HG03280 (cell line): ENCODE measurements around the gene DIS3.
"Not testable (repeated sequence)": the region's sequence is repeated elsewhere in the genome, so short reads cannot be mapped to it uniquely, and the experiment has no call there.

ENCODE experiments used
- ATAC-seq: cut with Tn5 transposase; IDR thresholded peaks from one replicate; pipeline ENCODE4 v1.9.1; 2021; ENCODE audit warnings: mild to moderate bottlenecking, moderate library complexity; ENCODE audit not compliant: unreplicated experiment

Gene DIS3, protein sequence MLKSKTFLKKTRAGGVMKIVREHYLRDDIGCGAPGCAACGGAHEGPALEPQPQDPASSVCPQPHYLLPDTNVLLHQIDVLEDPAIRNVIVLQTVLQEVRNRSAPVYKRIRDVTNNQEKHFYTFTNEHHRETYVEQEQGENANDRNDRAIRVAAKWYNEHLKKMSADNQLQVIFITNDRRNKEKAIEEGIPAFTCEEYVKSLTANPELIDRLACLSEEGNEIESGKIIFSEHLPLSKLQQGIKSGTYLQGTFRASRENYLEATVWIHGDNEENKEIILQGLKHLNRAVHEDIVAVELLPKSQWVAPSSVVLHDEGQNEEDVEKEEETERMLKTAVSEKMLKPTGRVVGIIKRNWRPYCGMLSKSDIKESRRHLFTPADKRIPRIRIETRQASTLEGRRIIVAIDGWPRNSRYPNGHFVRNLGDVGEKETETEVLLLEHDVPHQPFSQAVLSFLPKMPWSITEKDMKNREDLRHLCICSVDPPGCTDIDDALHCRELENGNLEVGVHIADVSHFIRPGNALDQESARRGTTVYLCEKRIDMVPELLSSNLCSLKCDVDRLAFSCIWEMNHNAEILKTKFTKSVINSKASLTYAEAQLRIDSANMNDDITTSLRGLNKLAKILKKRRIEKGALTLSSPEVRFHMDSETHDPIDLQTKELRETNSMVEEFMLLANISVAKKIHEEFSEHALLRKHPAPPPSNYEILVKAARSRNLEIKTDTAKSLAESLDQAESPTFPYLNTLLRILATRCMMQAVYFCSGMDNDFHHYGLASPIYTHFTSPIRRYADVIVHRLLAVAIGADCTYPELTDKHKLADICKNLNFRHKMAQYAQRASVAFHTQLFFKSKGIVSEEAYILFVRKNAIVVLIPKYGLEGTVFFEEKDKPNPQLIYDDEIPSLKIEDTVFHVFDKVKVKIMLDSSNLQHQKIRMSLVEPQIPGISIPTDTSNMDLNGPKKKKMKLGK

DNA sequence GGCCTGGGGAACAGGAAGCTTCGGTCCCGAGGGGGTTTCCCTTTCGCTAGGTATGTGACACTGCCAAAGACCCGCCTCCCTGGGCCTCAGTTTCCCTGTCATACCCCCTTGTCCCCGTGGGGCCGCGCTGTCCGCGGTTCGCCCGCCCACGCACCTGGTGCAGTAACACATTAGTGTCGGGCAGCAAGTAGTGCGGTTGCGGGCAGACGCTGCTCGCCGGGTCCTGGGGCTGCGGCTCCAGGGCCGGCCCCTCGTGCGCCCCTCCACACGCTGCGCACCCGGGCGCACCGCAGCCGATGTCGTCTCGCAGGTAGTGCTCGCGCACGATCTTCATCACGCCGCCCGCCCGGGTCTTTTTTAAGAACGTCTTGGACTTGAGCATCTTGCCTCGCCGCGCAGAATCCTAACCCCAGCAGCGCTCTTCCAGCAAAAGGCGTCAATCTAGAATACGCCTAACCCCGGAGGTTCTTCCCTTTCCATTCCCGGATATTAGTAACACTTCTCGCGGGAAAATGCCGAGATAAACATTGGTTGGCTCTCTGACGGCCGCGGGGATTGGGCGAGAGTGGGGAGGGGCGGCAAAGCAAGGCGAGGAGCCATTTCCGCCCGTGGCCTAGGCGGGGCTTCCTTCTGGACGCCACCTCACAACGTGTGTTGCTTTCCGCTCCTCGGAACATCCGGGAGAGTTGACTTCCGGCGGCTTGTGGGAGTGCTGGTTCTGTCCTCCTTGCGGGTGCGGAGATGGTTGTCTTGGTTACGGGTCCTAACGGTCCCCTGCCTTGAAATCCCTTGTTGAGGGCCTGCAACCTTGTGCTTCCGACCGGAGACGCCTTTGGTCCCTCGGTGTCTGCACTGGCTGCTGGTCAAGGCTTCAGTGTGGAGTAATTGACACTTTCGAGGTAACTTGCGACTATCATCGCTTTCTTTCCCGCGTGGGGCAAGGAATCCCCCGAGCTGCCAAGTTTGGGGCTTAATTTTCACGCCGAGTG lies at the start of gene DIS3, which contains the start of gene PIBF1:
DIS3 (minus strand) TSS at position 450 of the 989 bp plus-strand sequence; CDS start at position 382, 68 bp downstream.
PIBF1 (plus strand) TSS at position 683 of the 989 bp plus-strand sequence. CDS start 1,337 bp downstream, outside the sequence.
- peak; percentile 98 for ATAC-seq

- no peak for ATAC-seq
These were observed 42.0 kb upstream of the DIS3 start for GRCh38 chr13:72823724-72824123.

DNA sequence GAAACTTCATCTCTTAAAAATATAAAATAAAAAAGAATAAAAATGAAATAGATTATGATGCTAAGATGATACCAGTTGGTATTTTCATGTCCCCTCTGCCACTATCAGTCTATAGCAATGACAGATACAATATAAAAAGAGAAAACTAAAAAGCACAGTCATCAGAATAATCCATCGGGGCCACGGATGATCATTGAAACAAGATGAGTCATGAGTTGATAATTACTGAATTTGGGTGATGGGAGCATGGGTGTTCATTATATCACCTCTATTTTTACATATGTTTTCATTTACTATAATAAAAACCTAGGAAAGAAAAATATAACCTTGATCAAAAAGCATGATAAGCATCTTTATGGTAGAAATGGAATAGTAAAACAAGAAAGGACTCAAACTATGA lies 41.4 kb upstream of the DIS3 start:
- ATAC-seq, result no peak

DNA sequence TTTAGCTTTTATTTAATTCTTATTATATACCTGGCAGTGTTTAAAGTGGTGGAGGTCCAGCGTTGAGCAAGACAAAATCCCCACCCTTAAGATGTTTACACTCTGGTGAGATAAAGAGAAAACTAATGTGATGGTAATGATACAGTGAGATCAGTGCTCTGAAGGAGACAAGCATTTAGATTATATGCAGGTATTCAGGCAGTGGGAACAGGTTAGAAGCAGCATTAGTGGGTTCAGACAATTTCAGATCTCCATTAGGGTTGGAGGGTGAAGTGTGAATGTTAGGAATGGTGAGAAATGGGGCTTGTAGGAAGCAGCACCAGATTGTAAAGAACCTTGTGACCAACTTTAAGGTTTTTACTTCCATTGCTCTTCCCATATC lies 39.2 kb upstream of the DIS3 start:
- no peak for ATAC-seq

- no peak for ATAC-seq
These were observed 38.6 kb upstream of the DIS3 start for GRCh38 chr13:72820156-72820897.

DNA sequence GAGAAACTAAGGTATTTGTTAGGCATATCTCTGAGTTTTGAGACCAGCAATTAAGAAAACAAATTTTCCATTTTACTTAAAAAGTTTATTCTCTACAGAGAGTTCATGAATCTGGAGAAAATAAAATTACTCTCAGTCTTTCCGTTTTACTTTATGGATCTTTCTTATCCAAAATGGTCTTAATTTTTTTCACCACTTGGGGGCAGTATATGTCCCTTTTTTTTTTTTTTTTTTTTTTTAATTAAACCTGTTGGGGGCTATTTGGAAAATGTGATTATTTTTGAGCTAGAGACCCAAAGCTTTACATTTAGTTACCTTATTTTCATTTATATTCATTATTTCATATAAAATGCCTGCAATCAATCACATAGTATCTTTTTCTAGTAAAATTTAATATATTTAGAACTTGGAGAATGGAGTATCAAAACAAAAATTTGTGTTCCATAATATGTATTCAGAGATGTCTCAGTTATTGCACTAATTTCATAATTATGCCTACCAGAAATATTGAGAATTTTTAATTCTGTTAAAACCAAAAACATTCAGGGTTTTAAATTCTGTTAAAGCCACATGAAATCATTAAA lies 27.3 kb upstream of the DIS3 start:
- ATAC-seq, result no peak

DNA sequence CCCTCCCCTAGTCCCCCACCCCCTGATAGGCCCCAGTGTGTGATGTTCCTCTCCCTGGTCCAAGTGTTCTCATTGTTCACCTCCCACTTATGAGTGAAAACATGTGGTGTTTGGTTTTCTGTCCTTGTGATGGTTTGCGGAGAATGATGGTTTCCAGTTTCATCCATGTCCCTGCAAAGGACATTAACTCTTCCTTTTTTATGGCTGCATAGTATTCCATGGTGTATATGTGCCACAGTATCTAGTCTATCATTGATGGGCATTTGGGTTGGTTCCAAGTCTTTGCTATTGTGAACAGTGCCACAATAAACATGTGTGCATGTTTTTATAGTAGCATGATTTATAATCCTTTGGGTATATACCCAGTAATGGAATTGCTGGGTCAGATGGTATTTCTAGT lies 24.8 kb upstream of the DIS3 start:
- not testable (repeated sequence) for ATAC-seq

DNA sequence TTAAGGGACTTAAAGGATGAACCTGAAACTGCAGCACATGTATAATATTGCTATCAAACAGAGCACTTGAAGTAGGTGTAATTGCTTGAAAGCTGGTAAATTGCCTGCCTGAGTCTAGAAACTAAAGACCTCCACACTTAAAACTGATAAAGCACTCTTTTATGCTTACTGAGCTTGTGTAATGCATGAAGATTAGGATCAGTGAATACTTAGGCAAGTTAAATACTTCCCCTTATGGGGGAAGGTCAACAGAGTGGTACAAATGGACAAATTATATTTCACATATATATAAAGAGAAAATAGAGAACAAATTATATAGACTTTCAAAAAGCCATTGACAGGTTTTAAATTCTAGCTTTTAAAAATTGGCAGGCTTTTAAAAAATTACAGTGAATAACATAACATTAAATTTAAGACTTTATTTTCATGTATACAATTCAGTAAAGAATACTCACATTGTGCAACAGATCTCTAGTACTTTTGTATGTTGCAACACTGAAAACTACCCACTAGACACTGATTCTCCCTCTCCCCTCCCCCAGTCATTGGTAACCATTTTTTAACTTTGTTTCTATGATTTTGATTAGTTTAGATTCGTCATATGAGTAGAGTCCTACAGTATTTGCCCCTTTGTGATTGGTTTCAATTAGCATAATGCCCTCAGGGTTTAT lies 24.1 kb upstream of the DIS3 start:
- no peak for ATAC-seq

- ATAC-seq, result no peak
These were observed 22.6 kb upstream of the DIS3 start for GRCh38 chr13:72804301-72804700.

DNA sequence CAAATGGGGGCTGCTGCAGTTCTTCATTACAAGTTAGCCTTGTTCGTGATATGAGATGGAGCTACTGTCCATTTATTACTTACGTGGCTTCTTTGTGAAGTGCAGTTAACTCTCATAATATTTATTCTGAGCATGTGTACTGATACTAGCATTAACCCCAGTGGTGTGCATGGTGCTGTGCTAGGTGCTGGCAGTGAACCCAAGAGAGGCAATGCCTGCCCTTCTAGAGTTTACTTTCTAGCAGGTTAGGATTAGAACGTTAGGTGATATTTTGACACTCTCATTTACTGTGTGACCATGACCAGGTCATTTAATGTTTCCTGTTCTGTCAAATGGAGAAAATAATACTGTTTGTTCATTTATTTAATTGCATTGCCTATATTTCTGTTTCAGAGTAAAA lies 17.1 kb upstream of the DIS3 start:
- ATAC-seq, result no peak

- no peak for ATAC-seq
These were observed 10.9 kb upstream of the DIS3 start for GRCh38 chr13:72792640-72793039.

DNA sequence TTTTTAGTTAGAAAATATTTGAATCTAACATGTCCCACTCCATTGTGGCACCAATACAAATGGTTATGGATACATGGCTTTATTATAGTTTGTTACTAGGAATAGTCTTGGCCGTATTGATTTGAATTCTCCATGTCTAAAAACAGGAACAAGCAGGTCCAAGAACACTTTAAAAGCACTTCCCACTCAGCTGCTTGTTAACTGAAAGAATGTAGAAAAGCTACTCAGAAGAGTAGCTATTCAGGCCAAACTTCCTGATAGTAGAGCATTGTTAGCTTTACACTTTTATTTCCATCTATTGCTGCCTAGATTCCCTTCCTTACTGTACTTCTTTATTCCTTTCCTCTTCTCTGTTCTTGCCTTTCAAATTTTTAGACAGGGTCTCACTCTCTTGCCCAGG lies 7.1 kb upstream of the DIS3 start:
- ATAC-seq, result no peak

DNA sequence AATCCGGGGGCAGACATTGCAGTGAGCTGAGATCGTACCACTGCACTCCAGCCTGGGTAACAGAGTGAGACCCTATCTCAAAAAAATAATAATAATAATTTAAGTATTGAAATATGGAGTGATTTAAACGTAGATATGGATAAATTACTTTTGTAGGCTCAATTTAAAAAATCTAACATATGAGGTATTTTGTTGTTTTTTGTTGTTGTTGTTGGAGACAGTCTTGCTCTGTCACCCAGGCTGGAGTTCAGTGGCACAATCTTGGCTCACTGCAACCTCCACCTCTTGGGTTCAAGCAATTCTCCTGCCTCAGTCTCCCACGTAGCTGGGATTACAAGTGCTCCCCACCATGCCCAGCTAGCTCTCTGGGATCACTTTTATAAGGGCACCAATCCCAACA lies 3.0 kb upstream of the DIS3 start:
- not testable (repeated sequence) for ATAC-seq

- no peak for ATAC-seq
These were observed 1.0 kb upstream of the DIS3 start for GRCh38 chr13:72782717-72783116.

DNA sequence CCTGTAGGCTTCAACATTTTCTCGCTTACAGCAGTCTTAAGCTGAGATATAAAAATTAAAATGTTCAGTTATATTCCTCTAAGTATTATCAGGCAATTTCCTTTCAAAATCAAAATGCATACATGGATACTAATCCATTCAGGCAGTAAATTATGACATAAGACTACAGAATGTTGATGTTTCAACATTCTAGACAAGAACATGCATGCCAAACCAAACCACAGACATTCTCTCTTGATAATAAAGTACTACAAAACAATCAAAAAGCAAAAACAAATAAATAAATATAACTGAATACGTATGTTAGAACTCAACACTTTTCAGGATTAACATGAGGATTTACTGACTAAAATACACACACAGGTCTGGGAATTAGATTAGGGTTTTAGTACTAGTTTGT lies 7.7 kb downstream of the DIS3 start:
- ATAC-seq, result no peak

DNA sequence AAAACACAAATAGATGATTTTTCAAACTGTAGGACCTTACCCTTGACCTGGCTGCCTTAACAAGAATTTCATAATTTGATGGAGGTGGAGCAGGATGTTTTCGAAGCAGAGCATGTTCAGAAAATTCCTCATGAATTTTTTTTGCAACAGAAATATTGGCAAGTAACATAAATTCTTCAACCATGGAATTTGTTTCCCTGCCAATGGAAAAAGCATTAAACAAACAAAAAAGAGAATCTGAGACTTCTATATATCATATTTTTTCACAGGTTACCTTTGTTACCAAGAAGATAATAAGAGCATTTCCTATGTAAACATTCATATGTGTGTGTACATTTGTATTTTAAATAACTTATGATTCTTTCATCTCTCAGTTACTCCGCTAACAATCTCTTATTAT lies 18.3 kb downstream of the DIS3 start:
- ATAC-seq, result no peak

DNA sequence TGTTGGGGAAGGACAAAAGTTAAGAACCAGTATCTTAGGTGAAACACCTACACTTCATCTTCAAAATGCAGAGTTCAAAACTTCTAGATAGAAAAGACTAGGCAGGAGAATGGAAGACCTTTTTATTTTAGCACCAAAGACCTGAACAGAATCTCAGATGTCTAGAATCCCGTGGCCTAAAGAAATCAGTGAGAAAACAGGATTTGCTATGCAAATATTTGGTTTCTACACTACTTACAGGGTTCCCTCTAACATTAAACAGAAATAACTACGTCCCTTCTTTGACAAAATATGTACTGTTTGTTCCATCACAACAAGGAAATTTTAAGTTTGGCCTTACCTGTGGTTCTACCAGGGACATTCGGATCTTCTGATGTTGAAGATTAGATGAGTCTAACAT lies 21.5 kb downstream of the DIS3 start:
- ATAC-seq, result no peak

DNA sequence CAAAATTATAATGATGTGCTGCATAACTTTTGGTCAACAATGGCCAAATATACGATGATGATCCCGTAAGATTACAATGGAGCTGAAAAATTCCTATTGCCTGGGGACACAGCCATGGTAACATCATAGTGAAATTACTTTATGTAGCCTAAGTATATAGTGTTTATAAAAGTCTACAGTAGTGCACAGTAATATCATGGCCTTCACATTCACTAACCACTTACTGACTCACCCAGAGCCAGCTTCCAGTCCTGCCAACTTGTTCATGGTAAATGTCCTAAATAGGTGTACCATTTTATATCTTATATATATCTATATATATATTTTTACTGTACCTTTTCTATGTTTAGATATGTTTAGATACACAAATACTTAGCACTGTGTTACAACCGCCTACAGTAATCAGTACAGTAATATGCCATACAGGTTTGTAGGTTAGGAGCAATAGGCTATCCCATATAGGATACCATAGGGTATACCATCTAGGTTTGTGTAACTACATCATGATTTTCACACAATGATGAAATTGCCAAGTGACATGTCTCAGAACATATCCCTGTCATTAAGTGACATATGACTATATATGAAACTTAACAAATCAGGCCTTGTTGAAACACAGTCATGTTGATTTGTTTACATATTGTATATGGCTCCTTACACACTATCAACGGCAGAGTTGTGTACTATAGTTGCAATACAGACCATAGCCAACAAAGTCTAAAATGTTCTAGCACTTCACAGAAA lies 23.7 kb downstream of the DIS3 start:
- no peak for ATAC-seq
